ACHN (cell line): Measurements from ENCODE around the gene TBL3.
"Not testable (repeated sequence)": the region's sequence is repeated elsewhere in the genome, so short reads cannot be mapped to it uniquely, and the experiment has no call there.

Experiments
- DNase-seq: peaks from one replicate; pipeline ENCODE4 v3.0.0-alpha.2; 2015
- in situ Hi-C: cut with HindIII; loops from 2 replicates; pipeline ENCODE4 v1.10.0; 2017; ENCODE audit warnings: low sequenced_read_pairs, low pct_ligation_motif_present, low pct_unique_long_range_greater_than_20kb

TBL3 gene

GRCh38 chr16:2006317-2006716 lies 34.5 kb downstream of the TBL3 start:
- DNase-seq = no peak
- in situ Hi-C loops = no loop called here

GRCh38 chr16:2007081-2007836 lies 35.4 kb downstream of the TBL3 start:
- DNase-seq = no peak
- in situ Hi-C loops = no loop called here

DNA sequence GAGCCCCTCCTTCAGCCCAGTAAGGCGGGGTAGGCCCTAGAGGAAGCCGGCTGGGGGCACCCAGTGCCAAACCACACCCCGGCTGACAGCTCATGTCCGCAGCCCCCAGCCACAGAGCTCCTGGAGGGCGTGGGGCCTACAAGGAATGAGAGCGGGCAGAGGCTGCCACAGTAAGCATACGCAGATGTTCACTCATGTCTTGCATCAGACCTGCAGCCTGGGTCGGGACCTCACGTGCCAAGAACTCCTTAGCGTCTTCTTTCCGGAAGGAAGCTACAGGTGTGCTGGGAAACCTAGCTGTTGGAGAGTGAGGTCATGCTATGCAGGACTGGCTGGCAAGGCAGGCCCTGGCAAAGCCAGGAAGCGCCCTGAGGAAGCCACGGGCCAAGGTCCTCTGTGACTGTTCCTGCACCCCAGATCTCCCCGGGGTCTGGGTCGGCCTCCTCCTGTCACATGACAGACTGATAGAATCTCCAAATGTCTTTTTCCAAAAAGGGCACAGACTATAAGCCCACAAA lies 36.2 kb downstream of the TBL3 start:
- in situ Hi-C loops = no loop called here
- no peak for DNase-seq

DNA sequence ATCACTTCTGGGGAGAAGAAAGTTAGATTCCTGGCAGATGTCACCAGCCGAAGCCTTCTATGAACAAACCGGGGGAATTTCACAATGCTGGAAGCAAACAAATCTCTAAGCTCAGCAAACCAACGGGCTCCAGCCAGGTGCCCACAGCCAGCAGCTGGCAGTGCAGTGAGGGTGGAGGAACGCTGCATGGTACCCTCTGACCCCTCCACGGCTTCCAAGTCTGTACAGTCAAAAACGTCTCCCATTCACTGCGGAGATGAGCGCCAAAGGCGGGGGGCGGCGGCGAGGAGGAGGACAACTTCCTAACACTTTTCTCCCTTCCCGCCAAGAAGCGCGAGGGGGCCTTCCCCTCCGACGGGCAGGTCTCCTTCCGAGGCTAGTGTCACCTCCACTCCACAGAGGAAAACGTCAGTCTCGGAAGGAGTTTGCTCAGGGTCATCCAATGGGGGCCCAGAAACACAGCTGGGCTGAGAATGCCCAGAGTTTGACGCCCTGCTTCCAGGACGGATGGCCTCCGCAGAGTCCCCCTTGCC lies 36.8 kb downstream of the TBL3 start:
- in situ Hi-C loops = no loop called here
- DNase-seq = no peak

- in situ Hi-C loops = no loop called here
- peak; percentile 22 for DNase-seq
These were observed 37.4 kb downstream of the TBL3 start for GRCh38 chr16:2009164-2009711.

- peak; percentile 93 for DNase-seq
- in situ Hi-C loops = no loop called here
These were observed 38.1 kb downstream of the TBL3 start, which contains the start of gene ZNF598 for GRCh38 chr16:2009791-2010510. Gene ZNF598 (minus strand): TSS chr16:2009821.

GRCh38 chr16:2011726-2012125 lies 39.9 kb downstream of the TBL3 start:
- DNase-seq, in situ Hi-C loops: not testable (repeated sequence)

GRCh38 chr16:2013527-2013926 lies 41.7 kb downstream of the TBL3 start:
- no peak for DNase-seq
- in situ Hi-C loops = no loop called here

GRCh38 chr16:2015117-2015946 lies 43.5 kb downstream of the TBL3 start:
- in situ Hi-C loops = no loop called here
- DNase-seq = no peak

DNA sequence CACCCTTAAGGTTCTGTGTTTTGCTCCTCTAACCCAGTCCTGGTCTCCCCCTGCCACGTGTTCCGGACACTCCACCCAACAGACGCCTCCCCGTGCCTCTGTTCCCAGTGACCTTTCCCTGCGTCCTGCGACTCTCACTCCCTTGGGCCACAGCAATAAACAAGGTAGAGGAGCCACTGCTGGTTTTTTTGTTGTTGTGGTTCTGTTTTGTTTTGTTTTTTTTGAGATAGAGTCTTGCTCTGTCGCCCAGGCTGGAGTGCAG lies 44.0 kb downstream of the TBL3 start:
- DNase-seq = no peak
- in situ Hi-C loops = no loop called here

GRCh38 chr16:2016407-2016922 lies 44.6 kb downstream of the TBL3 start:
- in situ Hi-C loops = no loop called here
- DNase-seq = no peak

DNA sequence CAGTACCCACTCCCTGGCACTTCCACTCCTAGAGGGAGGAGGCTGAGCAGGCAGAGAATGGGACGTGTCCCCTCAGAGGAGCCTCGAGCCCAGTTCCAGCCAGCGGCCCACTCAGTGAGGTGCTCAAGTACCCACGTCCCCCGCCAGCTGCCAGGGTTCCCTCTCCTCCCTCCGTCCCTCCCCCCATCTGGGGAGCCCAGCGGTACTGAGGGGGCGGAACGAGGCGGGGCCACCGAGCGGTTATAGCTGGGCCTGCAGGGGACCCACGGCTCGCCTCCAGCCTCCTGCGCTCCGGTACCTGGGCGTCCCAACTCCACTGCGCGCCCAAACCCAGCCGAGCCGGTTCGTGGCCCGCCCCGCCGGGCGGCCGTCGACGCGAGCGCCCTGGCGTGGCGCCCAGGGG lies 47.7 kb downstream of the TBL3 start, which contains the start of gene NPW:
Gene NPW, plus strand, starts transcription at position 268 of the 403 bp plus-strand sequence.
- DNase-seq = no peak
- in situ Hi-C loops = no loop called here

GRCh38 chr16:2019921-2020831 lies 48.3 kb downstream of the TBL3 start:
- in situ Hi-C loops = no loop called here
- no peak for DNase-seq

DNA sequence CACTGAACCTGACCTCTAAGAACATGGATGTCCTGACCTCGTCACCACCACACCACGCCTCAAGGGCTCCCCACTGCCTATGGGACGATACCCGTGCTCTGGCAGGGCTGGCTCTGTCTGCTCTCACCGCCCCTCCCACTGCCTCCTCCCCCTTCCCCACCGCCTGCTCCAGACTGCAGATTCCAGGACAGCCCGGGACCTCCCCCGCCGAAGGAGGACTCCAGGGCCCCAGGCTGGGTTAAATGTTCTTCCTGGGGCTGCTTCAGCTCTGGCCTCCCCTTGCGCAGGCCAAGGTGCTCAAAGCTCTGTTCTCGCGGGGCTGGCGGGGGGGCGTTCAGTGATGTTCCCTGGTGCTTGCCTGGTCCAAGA lies 50.9 kb downstream of the TBL3 start:
- in situ Hi-C loops = no loop called here
- DNase-seq = peak; percentile 79

- DNase-seq = peak; percentile 90
- in situ Hi-C loops = no loop called here
These were observed 51.5 kb downstream of the TBL3 start for GRCh38 chr16:2023092-2024031.

GRCh38 chr16:2024032-2024420 lies 52.2 kb downstream of the TBL3 start:
- no peak for DNase-seq
- in situ Hi-C loops = no loop called here

- in situ Hi-C loops = no loop called here
These were observed 53.4 kb downstream of the TBL3 start for GRCh38 chr16:2025251-2025650.

More at GRCh38 chr16:2025251-2025650, 53.4 kb downstream of the TBL3 start:
- DNase-seq = no peak
